GM21360 (cell line): ENCODE results near the gene FETUB.
A peak's percentile ranks its signal among the peaks of the same experiment; 100 is the strongest.
"Not testable (repeated sequence)": the region's sequence is repeated elsewhere in the genome, so short reads cannot be mapped to it uniquely, and the experiment has no call there.

Experiments
- ATAC-seq: cut with Tn5 transposase; IDR thresholded peaks from one replicate; pipeline ENCODE4 v1.9.1; 2021; ENCODE audit warnings: mild to moderate bottlenecking, moderate library complexity; ENCODE audit not compliant: unreplicated experiment

The FETUB gene

DNA sequence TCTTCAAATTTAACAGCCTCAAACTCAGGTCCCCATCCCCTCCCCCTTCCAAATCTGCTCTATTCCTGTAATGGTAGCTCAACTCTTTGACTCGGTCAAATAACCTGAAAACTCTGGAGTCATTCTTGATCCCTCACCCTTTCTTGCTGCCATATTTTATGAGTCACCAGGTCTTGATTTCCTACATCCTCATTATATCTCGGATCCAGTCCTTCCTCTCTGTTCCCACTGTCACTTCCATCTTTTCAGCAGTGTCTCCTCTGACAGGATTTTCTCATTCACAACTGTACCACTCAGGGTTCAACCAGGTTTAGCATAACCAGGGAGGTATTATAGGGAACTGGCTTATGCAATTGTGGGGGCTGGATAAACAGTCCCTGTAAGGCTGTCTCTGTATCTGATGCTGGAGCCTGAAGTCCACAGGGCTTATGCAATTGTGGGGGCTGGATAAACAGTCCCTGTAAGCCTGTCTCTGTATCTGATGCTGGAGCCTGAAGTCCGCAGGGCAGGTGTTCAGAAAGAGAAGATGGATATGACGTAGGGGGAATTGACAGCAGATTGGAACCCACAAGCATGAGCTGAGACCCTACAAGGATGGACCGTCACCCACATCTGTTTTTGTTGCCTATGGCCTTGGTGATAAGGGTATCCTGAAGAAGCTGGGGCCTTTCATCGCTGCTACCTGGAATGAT is 9.1 kb upstream of the FETUB start:
- ATAC-seq, result no peak

DNA sequence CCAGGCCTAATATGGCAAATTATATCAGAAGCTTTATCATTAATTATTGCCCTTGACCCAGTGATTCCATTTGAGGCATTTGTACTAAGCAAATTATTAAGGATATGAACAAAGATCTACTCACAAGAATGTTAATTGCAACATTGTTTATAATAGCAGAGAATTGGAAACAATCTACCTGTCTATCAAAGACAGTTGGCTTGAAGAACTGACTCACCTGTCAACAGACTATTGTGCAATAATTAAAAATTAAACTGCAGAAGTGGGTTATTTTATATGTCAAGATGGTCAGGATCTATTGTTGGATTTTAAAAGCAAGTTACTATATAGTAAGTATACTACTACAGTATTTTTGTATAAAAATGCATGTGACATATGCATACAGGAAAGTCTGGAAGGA is 6.7 kb upstream of the FETUB start:
- no peak for ATAC-seq

DNA sequence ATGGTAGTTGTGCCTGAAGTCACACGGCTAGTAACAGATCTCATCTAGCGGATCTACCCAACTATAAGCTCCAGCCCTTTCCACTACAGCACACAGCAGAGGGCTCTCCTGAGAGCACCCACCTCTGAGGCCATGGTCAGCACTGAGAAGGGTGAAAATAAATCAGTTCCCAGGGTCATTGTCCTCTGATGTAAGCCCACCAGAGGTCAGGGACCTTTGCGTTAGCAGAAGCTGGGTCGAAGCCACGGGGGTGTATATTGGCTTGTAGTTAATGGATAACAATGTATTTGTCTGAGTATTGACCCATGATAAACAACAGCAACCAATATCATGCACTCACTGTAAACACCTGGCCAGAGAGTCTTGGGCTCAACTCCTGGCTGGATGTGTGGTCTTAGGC is 6.0 kb upstream of the FETUB start:
- ATAC-seq, result not testable (repeated sequence)

DNA sequence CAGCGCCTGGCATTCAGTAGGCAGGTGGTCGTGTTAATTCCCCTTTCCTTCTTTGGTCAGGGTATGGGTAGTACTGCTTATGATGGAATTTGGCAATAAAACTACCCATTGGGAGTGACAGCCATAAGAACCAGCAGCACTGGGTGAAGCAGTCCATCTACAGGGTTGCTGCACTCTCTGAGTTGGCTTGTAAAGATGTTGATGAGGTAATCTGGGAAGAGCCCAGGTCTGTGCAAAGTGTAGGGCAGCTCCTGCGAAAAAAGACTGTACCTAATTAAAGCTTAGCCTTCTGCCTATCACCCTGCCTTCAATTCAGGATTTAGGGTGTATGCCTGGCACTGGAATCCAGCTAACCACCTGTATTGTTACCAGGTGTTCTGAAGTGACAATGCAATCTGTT is 4.7 kb upstream of the FETUB start:
- no peak for ATAC-seq

DNA sequence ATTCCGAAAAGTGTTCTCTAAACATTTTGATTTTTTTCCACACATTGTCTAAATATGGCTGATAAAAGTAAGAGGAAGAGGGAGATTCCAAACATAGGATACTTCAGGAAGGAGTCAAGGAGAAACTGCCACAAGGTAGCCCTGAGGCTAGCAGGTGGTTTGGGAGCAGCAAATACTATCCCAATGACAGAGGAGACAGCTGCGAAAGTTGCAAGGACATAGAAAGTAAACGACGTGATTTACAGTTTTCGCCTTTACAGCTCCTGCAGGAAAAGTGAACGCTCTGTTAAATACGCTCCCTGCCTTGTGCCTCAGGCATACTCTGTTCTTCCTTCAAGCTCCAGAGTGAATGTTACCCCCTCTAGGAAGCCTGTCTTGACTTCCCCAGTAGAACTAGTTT is 3.7 kb upstream of the FETUB start:
- no peak for ATAC-seq

DNA sequence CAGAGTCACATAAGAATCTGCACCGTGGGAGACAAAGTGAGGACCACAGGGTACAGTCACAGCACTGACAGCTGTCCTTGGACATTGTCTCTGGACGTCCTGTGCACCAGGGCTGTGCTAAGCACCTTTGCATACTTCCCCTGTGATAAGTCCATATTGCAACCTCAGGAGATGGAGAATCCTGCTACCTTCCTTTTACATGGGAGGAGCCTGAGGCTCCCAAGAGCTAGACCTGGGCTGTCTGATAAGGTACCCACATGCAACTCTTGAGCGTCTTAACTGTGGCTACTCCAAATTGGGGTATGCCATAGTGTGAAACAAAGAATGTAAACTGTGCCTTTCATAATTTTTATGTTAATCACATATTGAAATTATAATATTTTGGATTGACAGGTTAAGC is 2.5 kb upstream of the FETUB start:
- no peak for ATAC-seq

DNA sequence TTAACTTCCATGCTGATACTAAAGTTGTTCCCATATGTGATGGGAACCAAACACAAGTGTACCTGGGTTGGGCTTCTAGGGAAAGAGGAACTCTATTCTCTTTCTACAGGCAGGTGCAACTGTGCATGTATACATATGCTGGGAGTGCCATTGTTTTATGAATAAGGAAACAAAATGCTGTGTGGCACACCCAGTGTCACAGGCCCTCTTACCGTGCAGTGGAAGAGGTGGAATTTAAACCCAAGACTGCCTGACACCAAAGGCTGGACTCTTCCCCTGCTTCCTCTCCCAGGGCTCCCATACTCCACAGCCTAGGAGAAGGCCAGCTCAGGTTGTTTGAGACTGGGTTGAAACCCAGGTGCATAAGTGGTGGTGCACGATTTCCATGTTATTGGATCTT is 1.9 kb upstream of the FETUB start:
- no peak for ATAC-seq

DNA sequence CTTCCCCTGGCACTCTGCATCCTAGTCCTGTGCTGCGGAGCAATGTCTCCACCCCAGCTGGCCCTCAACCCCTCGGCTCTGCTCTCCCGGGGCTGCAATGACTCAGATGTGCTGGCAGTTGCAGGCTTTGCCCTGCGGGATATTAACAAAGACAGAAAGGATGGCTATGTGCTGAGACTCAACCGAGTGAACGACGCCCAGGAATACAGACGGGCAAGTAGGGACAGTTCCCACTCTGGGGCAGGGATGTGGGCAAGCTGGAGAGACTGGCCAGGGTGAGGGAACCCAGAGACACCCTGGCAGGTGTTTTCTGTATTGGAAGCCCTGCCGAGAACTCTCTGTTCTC is 247 bp downstream of the FETUB start:
- ATAC-seq, result no peak

DNA sequence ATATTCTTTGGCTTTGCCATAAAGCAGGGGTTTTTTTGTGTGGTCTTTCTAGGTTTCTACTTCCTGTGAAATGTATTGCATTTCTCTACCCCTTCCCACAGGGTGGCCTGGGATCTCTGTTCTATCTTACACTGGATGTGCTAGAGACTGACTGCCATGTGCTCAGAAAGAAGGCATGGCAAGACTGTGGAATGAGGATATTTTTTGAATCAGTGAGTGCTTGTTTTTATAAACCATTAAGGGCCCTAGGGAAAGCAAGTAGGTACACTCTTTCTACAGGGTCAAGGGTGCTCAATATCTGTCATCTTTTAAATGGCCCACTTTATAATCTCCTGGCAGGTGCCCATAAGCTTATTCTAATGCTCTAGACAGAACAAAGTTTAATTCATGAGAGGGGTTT is 730 bp downstream of the FETUB start:
- no peak for ATAC-seq

DNA sequence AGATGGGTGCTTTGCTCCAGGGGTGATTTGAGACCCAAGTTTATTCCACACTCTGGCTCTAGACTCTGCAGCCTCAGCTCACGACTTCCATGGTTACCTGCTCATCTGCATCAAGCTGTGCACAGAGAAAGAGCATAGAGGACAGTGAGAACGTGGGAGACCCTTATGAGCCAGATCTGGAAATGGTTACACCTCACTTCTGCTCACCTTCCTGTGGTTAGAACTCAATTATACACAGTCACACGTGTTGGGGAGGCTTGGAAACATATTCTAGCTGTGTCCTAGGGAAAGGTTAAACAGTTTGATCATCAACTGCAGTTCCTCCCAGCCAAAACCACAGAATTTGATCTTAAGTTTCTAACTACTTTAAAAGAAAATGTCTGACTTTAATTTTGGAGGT is 1.8 kb downstream of the FETUB start:
- ATAC-seq, result no peak

DNA sequence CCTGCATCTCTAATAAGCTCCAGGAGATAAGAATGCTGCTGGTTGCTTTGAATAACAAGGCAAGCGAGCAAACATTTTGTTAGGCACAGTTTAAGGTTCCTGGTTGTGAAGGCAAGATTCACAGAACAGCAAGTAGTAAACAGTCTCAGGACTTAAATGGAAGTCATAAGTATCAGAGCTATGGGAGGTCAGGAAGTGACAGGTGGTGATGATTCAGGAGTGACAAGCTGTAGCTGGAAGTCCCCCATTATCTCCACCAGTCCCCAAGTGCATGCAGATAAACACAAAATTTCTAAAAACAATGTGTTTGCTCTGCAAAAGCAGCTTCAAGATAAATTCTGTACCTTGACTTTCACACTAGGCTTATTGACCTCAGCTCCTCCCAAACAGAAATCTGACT is 3.3 kb downstream of the FETUB start:
- no peak for ATAC-seq

DNA sequence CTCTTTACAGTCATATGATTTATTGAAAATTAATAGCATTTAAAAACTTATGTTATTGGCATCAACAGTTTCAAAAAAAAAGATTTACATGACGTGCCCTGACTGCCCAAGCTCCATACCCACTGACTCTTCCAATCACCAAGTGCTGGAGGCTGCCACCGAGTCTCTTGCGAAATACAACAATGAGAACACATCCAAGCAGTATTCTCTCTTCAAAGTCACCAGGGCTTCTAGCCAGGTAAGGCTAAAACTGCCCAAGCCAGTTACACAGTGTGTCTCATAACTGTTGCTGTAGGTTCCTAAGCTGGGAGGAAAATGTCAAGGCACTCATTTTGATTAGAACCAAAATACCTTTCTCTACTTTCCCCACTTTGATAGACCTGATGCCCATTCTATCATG is 4.5 kb downstream of the FETUB start:
- ATAC-seq, result no peak

DNA sequence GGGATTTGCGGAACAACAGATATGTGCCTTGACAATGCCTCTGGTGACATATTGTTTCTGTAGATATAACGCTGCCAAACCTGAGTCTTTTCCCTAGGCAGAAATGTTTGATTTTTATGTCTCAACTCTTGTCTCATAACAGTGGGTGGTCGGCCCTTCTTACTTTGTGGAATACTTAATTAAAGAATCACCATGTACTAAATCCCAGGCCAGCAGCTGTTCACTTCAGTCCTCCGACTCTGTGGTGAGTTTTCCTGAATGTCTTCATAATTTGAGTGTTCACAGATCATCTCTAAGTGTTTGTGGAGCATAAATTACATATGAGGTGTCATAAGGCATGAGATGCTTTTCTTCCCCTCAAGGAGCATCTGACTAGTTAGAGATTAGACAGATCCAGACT is 5.9 kb downstream of the FETUB start:
- ATAC-seq, result no peak

DNA sequence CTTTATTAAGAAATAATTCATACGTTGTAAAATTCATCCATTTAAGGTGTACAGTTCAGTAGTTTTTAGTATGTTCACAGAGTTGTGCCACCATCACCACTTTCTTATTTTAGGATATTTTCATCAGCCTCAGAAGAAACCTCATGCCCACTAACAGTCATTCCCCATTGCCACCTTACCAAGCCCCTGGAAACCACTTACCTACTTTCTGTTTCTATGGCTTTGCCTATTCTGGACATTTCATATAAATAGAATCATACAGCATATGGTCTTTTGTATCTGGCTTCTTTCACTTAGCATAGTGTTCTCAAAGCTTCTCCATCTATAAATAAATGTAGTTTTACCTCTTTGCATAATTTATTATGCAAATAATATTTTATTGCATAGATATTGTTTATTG is 6.6 kb downstream of the FETUB start:
- ATAC-seq, result no peak

DNA sequence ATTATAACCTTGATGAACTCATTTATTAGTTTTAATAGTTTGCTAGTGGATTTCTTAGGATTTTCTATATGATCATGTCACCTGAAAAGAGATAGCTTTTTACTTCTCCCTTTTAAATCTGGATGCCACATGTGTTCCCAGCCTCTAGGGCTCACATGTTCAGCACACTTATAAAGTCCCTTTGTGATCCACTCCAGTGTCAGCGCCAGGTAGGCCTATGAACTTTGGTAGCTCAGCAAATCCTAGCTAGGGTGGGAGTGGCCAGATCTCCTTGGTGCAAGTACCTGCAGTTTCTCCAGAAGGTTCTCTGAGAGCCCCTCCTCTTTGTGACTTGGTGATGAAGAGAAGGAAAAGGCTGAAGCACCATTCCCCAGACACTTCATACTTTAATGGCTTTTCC is 8.7 kb downstream of the FETUB start:
- no peak for ATAC-seq

DNA sequence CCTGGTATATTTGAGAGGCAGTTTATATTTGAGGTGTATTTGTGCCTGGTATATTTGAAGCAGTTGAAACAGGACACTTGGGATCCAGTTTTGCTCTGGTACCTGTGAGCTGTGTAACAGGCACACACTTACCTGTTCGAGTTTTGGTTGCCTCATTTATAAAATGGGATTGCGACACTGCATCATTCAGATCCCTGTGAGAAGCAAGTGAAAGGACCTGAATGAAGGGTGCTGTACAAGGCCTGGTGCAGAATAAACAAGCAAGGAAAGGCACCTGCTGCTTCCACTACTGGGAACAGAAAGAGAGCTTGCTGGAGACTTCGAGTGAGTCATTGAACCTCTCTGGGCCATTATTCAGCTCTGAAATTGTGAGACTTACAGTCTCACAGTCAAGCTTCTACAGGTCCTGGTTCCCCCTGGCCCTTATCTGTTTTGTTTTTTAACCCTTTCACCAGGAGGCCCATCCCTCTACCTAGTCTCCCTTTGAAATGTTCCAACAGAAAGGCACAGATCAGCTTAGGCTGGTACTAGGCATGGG is 11.5 kb downstream of the FETUB start:
- ATAC-seq, result no peak

DNA sequence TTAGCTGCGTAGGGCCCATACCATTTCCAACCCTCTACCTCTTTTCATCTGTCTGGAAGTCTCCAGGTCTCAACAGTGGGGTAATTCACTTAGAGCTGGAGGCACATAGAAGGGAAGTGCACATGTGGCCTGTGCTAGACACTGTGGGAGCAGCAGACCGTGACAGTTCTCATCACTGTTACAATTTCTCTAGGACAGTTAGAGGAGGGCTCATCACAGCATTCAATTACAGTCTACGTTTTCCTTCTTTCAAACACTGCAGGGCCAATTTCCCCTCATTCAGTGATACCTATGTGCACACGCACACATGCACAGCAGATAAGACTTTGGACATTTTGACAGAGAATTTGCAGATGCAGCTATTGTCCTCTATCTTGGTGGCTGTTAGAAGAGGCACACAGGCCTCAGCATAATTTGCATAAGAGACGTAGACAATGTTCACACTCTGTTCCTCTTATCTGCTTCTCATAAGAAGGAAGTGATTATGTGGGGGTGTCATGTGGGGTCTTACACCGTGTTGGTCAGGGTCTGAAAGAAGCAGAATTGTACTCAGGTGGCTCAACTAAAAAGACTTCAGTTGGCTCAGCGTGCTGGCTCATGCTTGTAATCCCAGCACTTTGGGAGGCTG is 13.0 kb downstream of the FETUB start:
- ATAC-seq, result peak; percentile 91

DNA sequence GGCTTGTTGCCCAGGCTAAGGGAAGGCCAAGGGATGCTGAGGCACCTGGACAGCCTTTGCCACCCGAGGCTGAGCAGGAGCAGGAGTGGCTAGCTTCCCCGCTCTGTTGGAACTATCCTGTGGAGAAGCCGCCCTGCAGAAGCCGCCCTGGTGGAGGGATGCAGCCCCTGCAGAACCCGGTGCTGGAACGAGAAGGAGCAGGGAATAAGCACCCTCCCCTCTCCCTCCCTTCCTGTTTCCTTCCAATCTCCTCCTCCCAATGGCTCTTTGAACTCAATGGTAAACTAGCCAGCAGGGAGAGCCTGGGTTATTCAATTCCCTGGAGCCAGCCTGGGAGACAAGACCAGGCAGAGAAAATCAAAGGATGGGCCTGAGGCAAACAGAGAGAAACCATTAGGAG is 13.8 kb downstream of the FETUB start:
- ATAC-seq, result no peak

DNA sequence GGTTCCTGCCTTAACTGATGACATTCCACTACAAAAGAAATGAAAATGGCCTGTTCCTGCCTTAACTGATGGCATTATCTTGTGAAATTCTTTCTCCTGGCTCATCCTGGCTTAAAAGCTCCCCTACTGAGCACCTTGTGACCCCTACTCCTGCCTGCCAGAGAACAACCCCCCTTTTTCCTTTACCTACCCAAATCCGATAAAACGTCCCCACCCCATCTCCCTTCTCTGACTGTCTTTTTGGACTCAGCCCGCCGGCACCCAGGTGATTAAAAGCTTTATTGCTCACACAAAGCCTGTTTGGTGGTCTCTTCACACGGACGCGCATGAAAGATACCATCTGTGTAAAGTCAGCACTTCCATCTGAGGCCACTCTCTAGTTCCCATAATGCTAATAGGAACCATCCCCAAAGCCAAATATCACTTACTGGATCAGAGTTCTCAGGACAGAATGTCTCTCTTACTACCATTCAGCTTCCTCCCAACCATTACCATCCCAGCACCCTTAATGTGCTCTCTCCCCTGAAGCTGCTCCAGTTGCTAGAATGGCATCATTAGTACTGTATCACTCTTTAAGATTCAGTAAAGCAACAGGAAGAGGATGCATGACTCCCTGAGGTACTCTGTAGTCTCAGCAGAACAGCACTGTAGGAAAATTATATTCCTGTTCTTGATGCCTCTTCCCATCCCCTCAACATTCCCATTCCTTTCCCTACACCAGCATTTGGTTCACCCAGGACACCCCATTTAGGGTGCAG is 23.3 kb downstream of the FETUB start:
- ATAC-seq, result no peak

DNA sequence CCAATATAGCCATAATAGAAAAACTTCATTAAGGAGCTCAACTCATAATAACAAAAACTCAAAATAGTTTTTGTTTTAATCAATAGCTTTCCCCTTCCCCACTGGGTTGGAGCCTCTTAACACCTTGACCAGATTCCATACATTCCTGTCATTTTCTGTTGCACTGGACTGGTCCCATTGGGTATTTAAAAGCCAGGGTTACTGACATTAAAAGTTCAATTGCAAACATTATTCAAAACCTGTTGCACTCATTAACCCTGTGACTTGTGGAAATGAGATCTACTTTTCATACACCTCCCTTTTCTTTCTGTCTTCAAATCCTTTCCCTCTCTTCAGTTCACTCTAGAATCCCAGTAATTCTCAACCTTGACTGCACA is 23.9 kb downstream of the FETUB start:
- ATAC-seq, result no peak

DNA sequence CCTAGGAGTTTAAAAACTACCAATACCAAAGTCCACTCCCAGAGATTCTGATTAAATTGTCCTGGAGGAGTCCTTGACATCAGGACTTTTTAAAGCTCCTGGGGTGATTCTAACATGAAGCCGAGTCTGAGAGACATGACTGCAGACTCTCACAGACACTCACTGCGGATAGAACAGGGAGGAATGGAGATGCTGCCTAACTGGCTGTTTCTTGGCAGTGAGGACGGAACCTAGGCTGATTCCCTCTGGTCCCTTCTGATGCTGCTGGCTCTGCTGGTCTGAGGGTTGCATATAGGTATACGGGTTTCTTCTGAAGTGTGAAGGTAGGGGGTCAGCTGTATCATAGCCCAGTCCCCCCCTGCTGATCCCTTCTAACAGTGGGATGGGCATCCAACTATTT is 24.3 kb downstream of the FETUB start:
- ATAC-seq, result no peak

DNA sequence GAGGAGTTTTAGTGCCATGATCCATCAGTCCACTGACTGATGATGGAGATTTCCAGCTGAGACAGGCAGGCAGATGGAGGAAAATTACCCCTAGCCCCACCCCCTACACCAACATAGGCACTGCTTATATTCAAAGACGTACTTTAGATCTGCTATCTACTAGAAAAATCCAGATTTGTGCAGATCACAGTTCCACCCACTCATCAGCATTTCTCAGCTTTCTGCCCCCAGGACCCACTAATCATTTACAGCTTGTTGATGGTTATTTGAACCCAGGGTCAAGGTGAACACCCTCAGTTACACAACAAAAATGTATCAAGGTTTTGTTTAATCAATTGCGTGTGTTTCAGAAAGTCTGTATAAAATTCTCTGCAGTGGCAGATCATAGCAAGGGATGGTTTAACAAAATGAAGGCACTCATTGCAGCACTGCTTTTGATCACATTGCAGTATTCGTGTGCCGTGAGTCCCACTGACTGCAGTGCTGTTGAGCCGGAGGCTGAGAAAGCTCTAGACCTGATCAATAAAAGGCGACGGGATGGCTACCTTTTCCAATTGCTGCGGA is 25.5 kb downstream of the FETUB start, which contains the start of gene HRG:
Gene HRG (plus strand): TSS at position 390 of the 564 bp plus-strand sequence. CDS start 18 bp downstream, at position 408.
- no peak for ATAC-seq
